Neural cell (in vitro differentiated cells): ENCODE measurements around the gene IGSF21.

ENCODE experiments used
- CTCF ChIP-seq: fragments of 450-650 bp; IDR thresholded peaks from 2 replicates; pipeline ENCODE4 v1.5.1; 2014; ENCODE audit warnings: antibody characterized with exemption, mild to moderate bottlenecking, moderate library complexity; ENCODE audit not compliant: poor library complexity, severe bottlenecking
- EZH2 ChIP-seq: fragments of 200-600, 300-800 bp; shearing (Covaris generic), sonication (generic); IDR thresholded peaks from 2 replicates; pipeline ENCODE4 v1.6.1; 2014; ENCODE audit warnings: antibody characterized with exemption, low read length, borderline replicate concordance, mild to moderate bottlenecking; ENCODE audit not compliant: insufficient read depth, poor library complexity, severe bottlenecking
- MXI1 ChIP-seq: fragments of 450-650 bp; conservative IDR thresholded peaks from 2 replicates; pipeline ENCODE4 v1.6.1; 2014; ENCODE audit warnings: antibody characterized with exemption, mild to moderate bottlenecking; ENCODE audit not compliant: poor library complexity, severe bottlenecking
- POLR2AphosphoS5 ChIP-seq: IDR thresholded peaks from 2 replicates; pipeline ENCODE4 v1.6.1; 2012
- REST ChIP-seq: IDR thresholded peaks from 2 replicates; pipeline ENCODE4 v1.6.1; 2012; ENCODE audit warnings: borderline replicate concordance
- SMC3 ChIP-seq: fragments of 450-650 bp; conservative IDR thresholded peaks from 2 replicates; pipeline ENCODE4 v1.6.1; 2014; ENCODE audit warnings: antibody characterized with exemption, mild to moderate bottlenecking, moderate library complexity; ENCODE audit not compliant: poor library complexity

- no peak for TF ChIP-seq MXI1
- no peak for TF ChIP-seq REST
- no peak for TF ChIP-seq CTCF
- TF ChIP-seq POLR2AphosphoS5, result no peak
- TF ChIP-seq EZH2, result no peak
- TF ChIP-seq SMC3, result no peak
These were observed 32.8 kb downstream of the IGSF21 start for GRCh38 chr1:18140411-18140810.
